SK-N-MC (cell line): ENCODE data around the gene EMP2.

Experiments used
- EZH2 ChIP-seq: fragments of 200-600 bp; sonication (generic); IDR thresholded peaks from one replicate; pipeline ENCODE4 v1.6.1; 2017; ENCODE audit warnings: antibody characterized with exemption
- FOXP2 ChIP-seq: optimal IDR thresholded peaks from 2 replicates; pipeline ENCODE3; 2011; ENCODE audit warnings: mild to moderate bottlenecking, moderate library complexity; ENCODE audit not compliant: insufficient read depth; ENCODE audit errors: extremely low read length, control extremely low read depth
- POLR2AphosphoS5 ChIP-seq: IDR thresholded peaks from 2 replicates; pipeline ENCODE4 v1.6.1; 2012; ENCODE audit warnings: mild to moderate bottlenecking, low read depth, low read length, borderline replicate concordance

- TF ChIP-seq POLR2AphosphoS5 (no peak), EZH2 (no peak), FOXP2 (no peak)
Observed at GRCh38 chr16:10598157-10598556, 17.8 kb upstream of the EMP2 start.
